Fibroblast of skin of back (primary cell): Measurements from ENCODE around the gene FAM98A. TPM values are rescaled to one million over a fixed set of nuclear protein-coding genes. Genes with fewer than 3 reads are reported as not detected.

Experiments
- DNase-seq: peaks from one replicate; pipeline ENCODE4 v3.0.0-alpha.2; 2013
- polyA plus RNA-seq, 2 experiments: library from polyadenylated mRNA; unstranded; fragments of 120-200 nt; gene quantifications; one replicate each; pipeline ENCODE4 v1.2.1, GENCODE V29; 2013; ENCODE audit not compliant: insufficient read length in 2 of 2

FAM98A gene
- 65.8 TPM for polyA plus RNA-seq (2013, experiment 1 of 2; ENCODE audit: insufficient read length)
- 72.0 TPM for polyA plus RNA-seq (2013, experiment 2 of 2; ENCODE audit: insufficient read length)

GRCh38 chr2:33599175-33599942 is at the start of gene FAM98A:
TSS of gene FAM98A (minus strand) at chr2:33599299. CDS start at chr2:33599221, 78 bp downstream.
- peak; percentile 99 for DNase-seq

GRCh38 chr2:33645861-33646260 is 46.8 kb upstream of the FAM98A start:
- peak; percentile 2 for DNase-seq

- no peak for DNase-seq
Observed at GRCh38 chr2:33644215-33644614, 45.1 kb upstream of the FAM98A start.

GRCh38 chr2:33636001-33636400 is 36.9 kb upstream of the FAM98A start:
- no peak for DNase-seq

GRCh38 chr2:33634261-33634910 is 35.3 kb upstream of the FAM98A start:
- no peak for DNase-seq

- no peak for DNase-seq
Observed at GRCh38 chr2:33633315-33633714, 34.2 kb upstream of the FAM98A start.

- no peak for DNase-seq
Observed at GRCh38 chr2:33632831-33633230, 33.7 kb upstream of the FAM98A start.

GRCh38 chr2:33628031-33628827 is 29.1 kb upstream of the FAM98A start:
- no peak for DNase-seq

GRCh38 chr2:33619028-33619427 is 19.9 kb upstream of the FAM98A start:
- DNase-seq = no peak

GRCh38 chr2:33617989-33618388 is 18.9 kb upstream of the FAM98A start:
- DNase-seq = no peak

- no peak for DNase-seq
Observed at GRCh38 chr2:33617401-33617800, 18.3 kb upstream of the FAM98A start.

GRCh38 chr2:33616873-33617272 is 17.8 kb upstream of the FAM98A start:
- no peak for DNase-seq

GRCh38 chr2:33614190-33614589 is 15.1 kb upstream of the FAM98A start:
- DNase-seq = no peak

- DNase-seq = no peak
Observed at GRCh38 chr2:33607905-33608304, 8.8 kb upstream of the FAM98A start.

- no peak for DNase-seq
Observed at GRCh38 chr2:33607251-33607721, 8.2 kb upstream of the FAM98A start.

- DNase-seq = no peak
Observed at GRCh38 chr2:33606622-33607021, 7.5 kb upstream of the FAM98A start.

- no peak for DNase-seq
Observed at GRCh38 chr2:33606100-33606499, 7.0 kb upstream of the FAM98A start.

GRCh38 chr2:33605056-33605455 is 6.0 kb upstream of the FAM98A start:
- no peak for DNase-seq

GRCh38 chr2:33603416-33603815 is 4.3 kb upstream of the FAM98A start:
- no peak for DNase-seq

- DNase-seq = peak; percentile 59
Observed at GRCh38 chr2:33602201-33602830, 3.2 kb upstream of the FAM98A start.

GRCh38 chr2:33599943-33600192 is 769 bp upstream of the FAM98A start:
- no peak for DNase-seq

GRCh38 chr2:33598561-33599174 is 431 bp downstream of the FAM98A start:
- DNase-seq = peak; percentile 49
